Large intestine (tissue), 3 donors: ENCODE results near the gene MAD1L1. TPM values are rescaled to one million over a fixed set of nuclear protein-coding genes. Genes with fewer than 3 reads are reported as not detected.
"Not testable (repeated sequence)": the region's sequence is repeated elsewhere in the genome, so short reads cannot be mapped to it uniquely, and the experiment has no call there.

Source experiments
- DNase-seq, 2 donors: peaks; one replicate each; pipeline versions ENCODE4 v3.0.0 to v3.0.0-alpha.2; 2013
- H3K27ac ChIP-seq: one replicate; pipeline ENCODE4 v1.5.1; 2013; ENCODE audit warnings: low read length
- H3K27me3 ChIP-seq: 2 replicates; pipeline ENCODE4 v1.6.1; 2013; ENCODE audit warnings: low read length; ENCODE audit not compliant: control insufficient read depth, insufficient read depth
- H3K36me3 ChIP-seq: 2 replicates; pipeline ENCODE4 v1.6.1; 2013; ENCODE audit warnings: low read length; ENCODE audit not compliant: control insufficient read depth, insufficient read depth
- H3K4me1 ChIP-seq: one replicate; pipeline ENCODE4 v1.6.1; 2013; ENCODE audit warnings: low read length; ENCODE audit not compliant: control insufficient read depth, insufficient read depth
- H3K4me3 ChIP-seq: one replicate; pipeline ENCODE4 v1.5.1; 2013; ENCODE audit warnings: low read length
- H3K9me3 ChIP-seq: one replicate; pipeline ENCODE4 v1.6.1; 2013; ENCODE audit warnings: mild to moderate bottlenecking, low read depth, low read length, moderate library complexity; ENCODE audit not compliant: control insufficient read depth
- WGBS: methylation state at CpG from one replicate; pipeline ENCODE4 v1.1.5; 2013; ENCODE audit warnings: low lambda C conversion rate; ENCODE audit not compliant: insufficient coverage; 5-methylcytosine and 5-hydroxymethylcytosine counted together
- polyA plus RNA-seq: library from polyadenylated mRNA; unstranded; fragments of 120-200 nt; gene quantifications from one replicate; pipeline ENCODE4 v1.2.1, GENCODE V29; 2013

MAD1L1 gene
- polyA plus RNA-seq, 1 donor, result 15.1 TPM

- Histone ChIP-seq H3K9me3 (peaks cover 5% of the 10 kb centered on the region), H3K36me3 (no peaks in the 10 kb centered on the region), H3K4me1 (no peaks in the 10 kb centered on the region), H3K27ac (no peak overlapping the region), H3K27me3 (no peaks in the 10 kb centered on the region), H3K4me3 (no peak overlapping the region)
- no CpG with 5 or more reads among the region's 19 CpGs for WGBS
- DNase-seq, result no peak
Observed at GRCh38 chr7:1861799-1862458, 370.8 kb downstream of the MAD1L1 start.

GRCh38 chr7:1860881-1861798, 371.6 kb downstream of the MAD1L1 start:
- H3K27ac ChIP-seq, H3K4me1 ChIP-seq, H3K4me3 ChIP-seq, H3K36me3 ChIP-seq, DNase-seq, H3K27me3 ChIP-seq: not testable (repeated sequence)
- H3K9me3 ChIP-seq, result peaks cover 12% of the 10 kb centered on the region
- no CpG with 5 or more reads among the region's 33 CpGs for WGBS

GRCh38 chr7:1859266-1860035, 373.3 kb downstream of the MAD1L1 start:
- H3K9me3 ChIP-seq, result peaks cover 26% of the 10 kb centered on the region
- no CpG with 5 or more reads among the region's 26 CpGs for WGBS
- no peaks in the 10 kb centered on the region for H3K27me3 ChIP-seq
- no peak overlapping the region for H3K27ac ChIP-seq
- H3K4me1 ChIP-seq, result no peaks in the 10 kb centered on the region
- H3K4me3 ChIP-seq, result no peak overlapping the region
- no peaks in the 10 kb centered on the region for H3K36me3 ChIP-seq
- DNase-seq, result no peak

GRCh38 chr7:1858435-1859265, 374.1 kb downstream of the MAD1L1 start:
- Histone ChIP-seq H3K27ac (no peak overlapping the region), H3K27me3 (no peaks in the 10 kb centered on the region), H3K36me3 (no peaks in the 10 kb centered on the region), H3K4me1 (peaks cover 7% of the 10 kb centered on the region), H3K9me3 (peaks cover 26% of the 10 kb centered on the region), H3K4me3 (no peak overlapping the region)
- no peak for DNase-seq
- WGBS, result no CpG with 5 or more reads among the region's 29 CpGs

- Histone ChIP-seq H3K9me3 (peaks cover 26% of the 10 kb centered on the region), H3K36me3 (no peaks in the 10 kb centered on the region), H3K4me1 (peaks cover 14% of the 10 kb centered on the region), H3K27me3 (no peaks in the 10 kb centered on the region), H3K27ac (no peak overlapping the region), H3K4me3 (no peak overlapping the region)
- WGBS, result 100% methylated on average over 1 of the region's 27 CpGs
- no peak for DNase-seq
Observed at GRCh38 chr7:1857487-1858421, 375.0 kb downstream of the MAD1L1 start.

- no CpG with 5 or more reads among the region's 24 CpGs for WGBS
- no peaks in the 10 kb centered on the region for H3K27me3 ChIP-seq
- no peak overlapping the region for H3K4me3 ChIP-seq
- H3K36me3 ChIP-seq, result no peaks in the 10 kb centered on the region
- H3K9me3 ChIP-seq, result peaks cover 26% of the 10 kb centered on the region
- H3K4me1 ChIP-seq, result peaks cover 16% of the 10 kb centered on the region
- no peak overlapping the region for H3K27ac ChIP-seq
- DNase-seq, result no peak
Observed at GRCh38 chr7:1856888-1857441, 375.8 kb downstream of the MAD1L1 start.

GRCh38 chr7:1856161-1856887, 376.4 kb downstream of the MAD1L1 start:
- Histone ChIP-seq H3K27me3 (no peaks in the 10 kb centered on the region), H3K9me3 (peaks cover 26% of the 10 kb centered on the region), H3K27ac (no peak overlapping the region), H3K4me3 (no peak overlapping the region), H3K36me3 (no peaks in the 10 kb centered on the region), H3K4me1 (peaks cover 16% of the 10 kb centered on the region)
- DNase-seq, result peak in 1 of 2 donors; percentile 34
- WGBS, result no CpG with 5 or more reads among the region's 45 CpGs

GRCh38 chr7:1855725-1856160, 377.0 kb downstream of the MAD1L1 start:
- 100% methylated on average over 1 of the region's 14 CpGs for WGBS
- no peak for DNase-seq
- H3K9me3 ChIP-seq, result peaks cover 26% of the 10 kb centered on the region
- H3K27ac ChIP-seq, result no peak overlapping the region
- no peaks in the 10 kb centered on the region for H3K27me3 ChIP-seq
- H3K4me3 ChIP-seq, result no peak overlapping the region
- peaks cover 16% of the 10 kb centered on the region for H3K4me1 ChIP-seq
- H3K36me3 ChIP-seq, result no peaks in the 10 kb centered on the region
